NCI-H524 treated with DMSO at 0.1 percent for 48 hours (cell line): ENCODE results near the gene ECT2.
"Not testable (repeated sequence)": the region's sequence is repeated elsewhere in the genome, so short reads cannot be mapped to it uniquely, and the experiment has no call there.

Source experiments
- DNase-seq: peaks from one replicate; lab custom pipeline; 2025; lab: John Stamatoyannopoulos, UW

Gene ECT2

GRCh38 chr3:172813462-172813861 lies 62.9 kb downstream of the ECT2 start:
- no peak for DNase-seq

- no peak for DNase-seq
Observed at GRCh38 chr3:172814738-172815137, 64.2 kb downstream of the ECT2 start.

GRCh38 chr3:172815857-172816256 lies 65.3 kb downstream of the ECT2 start:
- DNase-seq, result no peak

GRCh38 chr3:172816281-172816680 lies 65.8 kb downstream of the ECT2 start:
- no peak for DNase-seq

- no peak for DNase-seq
Observed at GRCh38 chr3:172816968-172817367, 66.4 kb downstream of the ECT2 start.

- DNase-seq, result no peak
Observed at GRCh38 chr3:172820492-172820891, 70.0 kb downstream of the ECT2 start.

- peak; percentile 11 for DNase-seq
Observed at GRCh38 chr3:172824229-172824628, 73.7 kb downstream of the ECT2 start.

GRCh38 chr3:172827231-172827630 lies 76.7 kb downstream of the ECT2 start:
- DNase-seq, result not testable (repeated sequence)

GRCh38 chr3:172832983-172833382 lies 82.5 kb downstream of the ECT2 start:
- no peak for DNase-seq

- DNase-seq, result no peak
Observed at GRCh38 chr3:172836390-172836997, 86.0 kb downstream of the ECT2 start.

GRCh38 chr3:172839679-172840078 lies 89.2 kb downstream of the ECT2 start:
- DNase-seq, result no peak

- DNase-seq, result no peak
Observed at GRCh38 chr3:172840463-172840862, 89.9 kb downstream of the ECT2 start.

- DNase-seq, result no peak
Observed at GRCh38 chr3:172840913-172841312, 90.4 kb downstream of the ECT2 start.

GRCh38 chr3:172844428-172844827 lies 93.9 kb downstream of the ECT2 start:
- no peak for DNase-seq

- DNase-seq, result no peak
Observed at GRCh38 chr3:172846103-172846561, 95.6 kb downstream of the ECT2 start.

GRCh38 chr3:172846706-172847105 lies 96.2 kb downstream of the ECT2 start:
- DNase-seq, result no peak

GRCh38 chr3:172847292-172847691 lies 96.8 kb downstream of the ECT2 start:
- no peak for DNase-seq

- DNase-seq, result no peak
Observed at GRCh38 chr3:172848910-172849309, 98.4 kb downstream of the ECT2 start.

GRCh38 chr3:172853005-172853404 lies 102.5 kb downstream of the ECT2 start:
- no peak for DNase-seq

- no peak for DNase-seq
Observed at GRCh38 chr3:172853921-172854666, 103.6 kb downstream of the ECT2 start.

- no peak for DNase-seq
Observed at GRCh38 chr3:172855037-172855436, 104.5 kb downstream of the ECT2 start.

- DNase-seq, result no peak
Observed at GRCh38 chr3:172856795-172857742, 106.5 kb downstream of the ECT2 start.

GRCh38 chr3:172859041-172859440 lies 108.5 kb downstream of the ECT2 start:
- no peak for DNase-seq
